Hepatocyte (in vitro differentiated cells): ENCODE data around the gene EGLN2. TPM values are rescaled to one million over a fixed set of nuclear protein-coding genes. Genes with fewer than 3 reads are reported as not detected.

Experiments used
- DNase-seq: peaks from one replicate; pipeline ENCODE4 v3.0.0-alpha.2; 2016; ENCODE audit warnings: low spot score
- H2AFZ ChIP-seq: fragments of 200-600 bp; sonication (generic); 2 replicates; pipeline ENCODE4 v1.6.0; 2016; ENCODE audit warnings: antibody characterized with exemption, mild to moderate bottlenecking
- H3K27ac ChIP-seq: fragments of 200-600 bp; sonication (generic); 2 replicates; pipeline ENCODE4 v1.5.1; 2016; ENCODE audit warnings: mild to moderate bottlenecking
- H3K27me3 ChIP-seq: fragments of 200-600 bp; sonication (generic); 2 replicates; pipeline ENCODE4 v1.6.1; 2016
- H3K36me3 ChIP-seq: fragments of 200-600 bp; sonication (generic); replicated peaks from 2 replicates; pipeline ENCODE4 v1.5.1; 2016; ENCODE audit warnings: low read depth; ENCODE audit not compliant: insufficient read depth
- H3K4me1 ChIP-seq: fragments of 200-600 bp; sonication (generic); 2 replicates; pipeline ENCODE4 v1.5.1; 2016; ENCODE audit warnings: mild to moderate bottlenecking, moderate library complexity; ENCODE audit not compliant: insufficient read depth
- H3K4me2 ChIP-seq: fragments of 200-600 bp; sonication (generic); 2 replicates; pipeline ENCODE4 v1.6.0; 2016
- H3K4me3 ChIP-seq: fragments of 200-600 bp; sonication (generic); 2 replicates; pipeline ENCODE4 v1.5.1; 2016; ENCODE audit warnings: mild to moderate bottlenecking
- H3K79me2 ChIP-seq: fragments of 200-600 bp; sonication (generic); 2 replicates; pipeline ENCODE4 v1.6.0; 2017; ENCODE audit warnings: mild to moderate bottlenecking
- H3K9me2 ChIP-seq: fragments of 200-600 bp; sonication (generic); replicated peaks from 2 replicates; pipeline ENCODE4 v1.6.0; 2017; ENCODE audit warnings: mild to moderate bottlenecking; ENCODE audit not compliant: insufficient read depth
- H3K9me3 ChIP-seq: fragments of 200-600 bp; sonication (generic); 2 replicates; pipeline ENCODE4 v1.5.1; 2016; ENCODE audit warnings: low read depth, mild to moderate bottlenecking
- H4K20me1 ChIP-seq: fragments of 200-600 bp; sonication (generic); 2 replicates; pipeline ENCODE4 v1.6.0; 2016; ENCODE audit warnings: mild to moderate bottlenecking; ENCODE audit not compliant: insufficient read depth, poor library complexity, severe bottlenecking
- EZH2 ChIP-seq: fragments of 200-600 bp; sonication (generic); IDR thresholded peaks from 2 replicates; pipeline ENCODE4 v1.6.1; 2016; ENCODE audit warnings: antibody characterized with exemption, mild to moderate bottlenecking, borderline replicate concordance
- EZH2phosphoT487 ChIP-seq: fragments of 200-600 bp; sonication (generic); IDR thresholded peaks from one replicate; pipeline ENCODE4 v1.6.1; 2018; ENCODE audit warnings: antibody characterized with exemption, mild to moderate bottlenecking, low read depth, moderate library complexity; ENCODE audit not compliant: unreplicated experiment, severe bottlenecking
- WGBS: methylation state at CpG from one replicate; pipeline ENCODE4 v1.1.6; 2016; ENCODE audit warnings: low lambda C conversion rate; ENCODE audit errors: missing lambda C conversion rate; 5-methylcytosine and 5-hydroxymethylcytosine counted together
- polyA plus RNA-seq: library from polyadenylated mRNA; unstranded; fragments of >200 nt; fragmentation: Nextera tagmentation; extraction: Ambion mirVana; gene quantifications from 2 replicates; pipeline ENCODE4 v1.2.1, GENCODE V29; 2016
- total RNA-seq: library from RNA; depleted of rRNA; stranded (reverse); fragments of >200 nt; gene quantifications from 2 replicates; pipeline ENCODE4 v1.2.3, GENCODE V29; 2014
- TF ChIP-seq, protein P1 (sequence below): fragments of 200-600 bp; sonication (generic); IDR thresholded peaks from 2 replicates; pipeline ENCODE4 v1.5.1; 2016; ENCODE audit warnings: antibody characterized with exemption, mild to moderate bottlenecking; ENCODE audit not compliant: poor library complexity

Gene EGLN2
- total and polyA plus RNA-seq, 2 experiments from 2014 or later = 88.4 to 121 TPM

DNA sequence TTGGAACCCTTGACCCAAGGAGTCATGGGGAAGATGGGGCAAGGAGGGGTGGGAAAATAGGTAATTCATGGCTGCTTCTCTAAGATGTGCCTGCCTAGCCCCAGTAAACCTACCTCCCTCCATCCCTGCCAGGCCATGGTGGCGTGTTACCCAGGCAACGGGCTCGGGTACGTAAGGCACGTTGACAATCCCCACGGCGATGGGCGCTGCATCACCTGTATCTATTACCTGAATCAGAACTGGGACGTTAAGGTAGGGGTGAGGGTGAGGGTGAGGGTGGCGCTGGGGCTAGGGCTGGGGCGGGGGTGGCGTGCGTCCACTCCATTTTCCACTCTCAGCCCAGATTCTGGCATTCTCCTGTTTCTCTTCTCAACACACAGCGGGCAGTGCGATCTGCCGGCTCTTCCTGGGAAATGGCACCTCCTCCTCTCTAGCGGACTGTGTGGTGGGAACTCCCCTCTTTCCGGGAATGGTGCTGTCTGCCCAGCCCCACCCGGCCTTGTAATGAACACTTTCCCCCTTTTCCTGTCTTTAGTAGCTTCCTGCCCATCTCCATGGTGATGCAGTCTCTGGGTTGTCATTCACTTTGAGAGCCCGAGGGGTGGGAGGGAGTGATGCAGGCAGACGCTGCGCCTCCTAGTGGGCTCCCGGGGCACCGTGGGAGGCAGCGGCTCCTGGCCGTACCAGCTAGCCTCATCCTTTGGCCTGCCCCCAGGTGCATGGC, 7.6 kb downstream of the EGLN2 start:
- peak overlapping the region; percentile 65 for H3K4me2 ChIP-seq
- H3K9me2 ChIP-seq = no peaks in the 10 kb centered on the region
- no peaks in the 10 kb centered on the region for H3K27me3 ChIP-seq
- no peak overlapping the region for H2AFZ ChIP-seq
- no peaks in the 10 kb centered on the region for H3K36me3 ChIP-seq
- peaks cover 59% of the 10 kb centered on the region for H3K4me1 ChIP-seq
- peaks cover 62% of the 10 kb centered on the region for H3K79me2 ChIP-seq
- no peaks in the 10 kb centered on the region for H3K9me3 ChIP-seq
- peaks cover 52% of the 10 kb centered on the region for H4K20me1 ChIP-seq
- no peak overlapping the region for H3K4me3 ChIP-seq
- TF ChIP-seq EZH2 (no peak), EZH2phosphoT487 (no peak)
- TF ChIP-seq, protein P1, sequence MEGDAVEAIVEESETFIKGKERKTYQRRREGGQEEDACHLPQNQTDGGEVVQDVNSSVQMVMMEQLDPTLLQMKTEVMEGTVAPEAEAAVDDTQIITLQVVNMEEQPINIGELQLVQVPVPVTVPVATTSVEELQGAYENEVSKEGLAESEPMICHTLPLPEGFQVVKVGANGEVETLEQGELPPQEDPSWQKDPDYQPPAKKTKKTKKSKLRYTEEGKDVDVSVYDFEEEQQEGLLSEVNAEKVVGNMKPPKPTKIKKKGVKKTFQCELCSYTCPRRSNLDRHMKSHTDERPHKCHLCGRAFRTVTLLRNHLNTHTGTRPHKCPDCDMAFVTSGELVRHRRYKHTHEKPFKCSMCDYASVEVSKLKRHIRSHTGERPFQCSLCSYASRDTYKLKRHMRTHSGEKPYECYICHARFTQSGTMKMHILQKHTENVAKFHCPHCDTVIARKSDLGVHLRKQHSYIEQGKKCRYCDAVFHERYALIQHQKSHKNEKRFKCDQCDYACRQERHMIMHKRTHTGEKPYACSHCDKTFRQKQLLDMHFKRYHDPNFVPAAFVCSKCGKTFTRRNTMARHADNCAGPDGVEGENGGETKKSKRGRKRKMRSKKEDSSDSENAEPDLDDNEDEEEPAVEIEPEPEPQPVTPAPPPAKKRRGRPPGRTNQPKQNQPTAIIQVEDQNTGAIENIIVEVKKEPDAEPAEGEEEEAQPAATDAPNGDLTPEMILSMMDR = peak; percentile 85
- WGBS = 44% methylated on average over 23 of the region's 26 CpGs
- H3K27ac ChIP-seq = peak overlapping the region; percentile 76
- peak; percentile 95 for DNase-seq

DNA sequence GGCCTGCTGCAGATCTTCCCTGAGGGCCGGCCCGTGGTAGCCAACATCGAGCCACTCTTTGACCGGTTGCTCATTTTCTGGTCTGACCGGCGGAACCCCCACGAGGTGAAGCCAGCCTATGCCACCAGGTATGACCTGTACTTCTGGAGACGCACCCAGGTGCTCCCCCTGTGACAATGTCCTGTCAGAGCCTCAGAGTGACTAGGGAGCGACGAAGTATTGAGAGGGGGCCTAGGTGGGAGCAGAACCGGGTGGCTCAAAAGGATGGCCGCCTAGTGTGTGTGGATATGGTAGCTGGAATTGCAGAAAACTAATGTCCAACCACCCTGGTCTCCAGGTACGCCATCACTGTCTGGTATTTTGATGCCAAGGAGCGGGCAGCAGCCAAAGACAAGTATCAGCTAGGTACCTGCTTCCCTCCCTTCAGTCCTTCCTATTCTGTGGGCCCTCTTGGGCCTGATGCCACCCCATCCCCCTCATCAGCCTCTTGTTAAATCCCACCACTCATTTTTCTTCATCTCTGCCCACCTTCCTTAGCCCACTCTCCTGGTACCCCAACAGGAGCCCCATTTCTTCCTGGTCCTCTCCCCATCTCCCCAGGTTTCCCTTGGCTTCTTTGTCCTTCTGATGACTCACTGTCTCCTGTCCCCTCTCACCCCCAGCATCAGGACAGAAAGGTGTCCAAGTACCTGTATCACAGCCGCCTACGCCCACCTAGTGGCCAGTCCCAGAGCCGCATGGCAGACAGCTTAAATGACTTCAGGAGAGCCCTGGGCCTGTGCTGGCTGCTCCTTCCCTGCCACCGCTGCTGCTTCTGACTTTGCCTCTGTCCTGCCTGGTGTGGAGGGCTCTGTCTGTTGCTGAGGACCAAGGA, 8.4 kb downstream of the EGLN2 start:
- H3K4me2 ChIP-seq = no peak overlapping the region
- no peak overlapping the region for H3K4me3 ChIP-seq
- peaks cover 54% of the 10 kb centered on the region for H3K79me2 ChIP-seq
- peak overlapping the region; percentile 72 for H3K27ac ChIP-seq
- no peak overlapping the region for H2AFZ ChIP-seq
- H4K20me1 ChIP-seq = peaks cover 44% of the 10 kb centered on the region
- H3K27me3 ChIP-seq = no peaks in the 10 kb centered on the region
- TF ChIP-seq EZH2 = no peak
- TF ChIP-seq, protein P1 = peak; percentile 37
- no peaks in the 10 kb centered on the region for H3K9me3 ChIP-seq
- WGBS = 78% methylated on average over 18 of the region's 18 CpGs
- DNase-seq = peak; percentile 78
- no peaks in the 10 kb centered on the region for H3K36me3 ChIP-seq
- no peaks in the 10 kb centered on the region for H3K9me2 ChIP-seq
- peaks cover 60% of the 10 kb centered on the region for H3K4me1 ChIP-seq

DNA sequence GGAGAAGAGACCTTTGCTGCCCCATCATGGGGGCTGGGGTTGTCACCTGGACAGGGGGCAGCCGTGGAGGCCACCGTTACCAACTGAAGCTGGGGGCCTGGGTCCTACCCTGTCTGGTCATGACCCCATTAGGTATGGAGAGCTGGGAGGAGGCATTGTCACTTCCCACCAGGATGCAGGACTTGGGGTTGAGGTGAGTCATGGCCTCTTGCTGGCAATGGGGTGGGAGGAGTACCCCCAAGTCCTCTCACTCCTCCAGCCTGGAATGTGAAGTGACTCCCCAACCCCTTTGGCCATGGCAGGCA, 9.0 kb downstream of the EGLN2 start:
- Histone ChIP-seq H3K9me3 (no peaks in the 10 kb centered on the region), H3K27me3 (no peaks in the 10 kb centered on the region), H3K4me2 (no peak overlapping the region), H4K20me1 (peaks cover 38% of the 10 kb centered on the region), H3K4me3 (no peak overlapping the region), H3K27ac (no peak overlapping the region), H3K9me2 (no peaks in the 10 kb centered on the region), H3K36me3 (no peaks in the 10 kb centered on the region), H3K79me2 (peaks cover 49% of the 10 kb centered on the region), H3K4me1 (peaks cover 60% of the 10 kb centered on the region), H2AFZ (no peak overlapping the region)
- 100% methylated on average over 2 of the region's 2 CpGs for WGBS
- no peak for DNase-seq
- TF ChIP-seq EZH2phosphoT487 (no peak), EZH2 (no peak)
- TF ChIP-seq, protein P1 = no peak
